B cell (primary cell): ENCODE measurements around the gene TEAD1. TPM values are rescaled to one million over a fixed set of nuclear protein-coding genes. Genes with fewer than 3 reads are reported as not detected.

ENCODE experiments used
- ATAC-seq: fragments of 200-7000 bp; cut with Tn5 transposase; one replicate; pipeline ENCODE4 v1.10.0; 2021; ENCODE audit warnings: low read depth, mild to moderate bottlenecking, moderate number of reproducible peaks, moderate library complexity
- CTCF ChIA-PET: fragments of 350-600 bp; sonication (Branson Sonifier 250); formaldehyde crosslinking; loops from one replicate; lab custom pipeline; 2021; ENCODE audit warnings: antibody characterized with exemption, inconsistent platforms; lab: Charles Lee
- POLR2A ChIA-PET: fragments of 350-600 bp; sonication (Branson Sonifier 250); formaldehyde crosslinking; loops from one replicate; lab custom pipeline; 2021; ENCODE audit warnings: antibody characterized with exemption; lab: Charles Lee
- DNase-seq: peaks from one replicate; pipeline ENCODE4 v3.0.0; 2013
- H2AFZ ChIP-seq: 2 replicates; pipeline ENCODE4 v1.6.1; 2012; ENCODE audit warnings: mild to moderate bottlenecking, low read depth, low read length; ENCODE audit not compliant: insufficient read depth, poor library complexity, severe bottlenecking
- H3K27ac ChIP-seq, 2 donors: 1 replicate in 1 of 2; 2 replicates in 1 of 2; pipeline ENCODE4 v1.5.1; 2012 to 2013; ENCODE audit warnings: low read length in 2 of 2, mild to moderate bottlenecking in 2 of 2, moderate library complexity in 1 of 2
- H3K27me3 ChIP-seq, 4 experiments: fragments of 200-600 bp in 1 of 4; sonication (generic) in 1 of 4; replicated peaks in 1 of 4; 1 replicate in 2 of 4; 2 replicates in 2 of 4; pipeline versions ENCODE4 v1.6.1 to v1.7.0; 2013 to 2016; ENCODE audit warnings: low read length in 3 of 4, mild to moderate bottlenecking in 2 of 4, mixed read lengths in 1 of 4, moderate library complexity in 1 of 4; ENCODE audit not compliant: insufficient read depth in 4 of 4, control insufficient read depth in 3 of 4; ENCODE audit errors: control extremely low read depth in 1 of 4
- H3K36me3 ChIP-seq, 2 experiments: replicated peaks in 1 of 2; 1 replicate in 1 of 2; 2 replicates in 1 of 2; pipeline versions ENCODE4 v1.6.1 to v1.7.1; 2013; ENCODE audit warnings: low read length in 1 of 2; ENCODE audit not compliant: insufficient read depth in 2 of 2, control insufficient read depth in 1 of 2; ENCODE audit errors: control extremely low read depth in 1 of 2, extremely low read depth in 1 of 2
- H3K4me1 ChIP-seq, 2 donors: fragments of 200-600 bp in 1 of 2; sonication (generic) in 1 of 2; 1 replicate in 1 of 2; 2 replicates in 1 of 2; pipeline versions ENCODE4 v1.5.1 to v1.6.1; 2013 to 2017; ENCODE audit warnings: low read length in 2 of 2; ENCODE audit not compliant: control insufficient read depth in 2 of 2, insufficient read depth in 2 of 2
- H3K4me2 ChIP-seq: replicated peaks from 2 replicates; pipeline ENCODE3; 2012; ENCODE audit warnings: mild to moderate bottlenecking, low read depth, low read length; ENCODE audit not compliant: poor library complexity, severe bottlenecking
- H3K4me3 ChIP-seq, 5 experiments: fragments of 200-600 bp in 1 of 5; sonication (generic) in 1 of 5; 1 replicate in 3 of 5; 2 replicates in 2 of 5; pipeline versions ENCODE4 v1.5.1 to v1.7.0; 2011 to 2016; ENCODE audit warnings: low read length in 4 of 5, mild to moderate bottlenecking in 4 of 5, low read depth in 2 of 5, control low read depth in 1 of 5, moderate library complexity in 1 of 5; ENCODE audit not compliant: insufficient read depth in 1 of 5; ENCODE audit errors: control extremely low read depth in 1 of 5, extremely low read depth in 1 of 5
- H3K79me2 ChIP-seq: fragments of 200-600 bp; sonication (generic); one replicate; pipeline ENCODE4 v1.6.0; 2016; ENCODE audit warnings: low read length; ENCODE audit not compliant: control insufficient read depth, insufficient read depth
- H3K9ac ChIP-seq: fragments of 200-600 bp; sonication (generic); 2 replicates; pipeline ENCODE4 v1.6.1; 2017; ENCODE audit warnings: mild to moderate bottlenecking, low read length, moderate library complexity
- H3K9me3 ChIP-seq, 3 donors: one replicate each; pipeline versions ENCODE4 v1.6.1 to v1.7.1; 2013; ENCODE audit warnings: low read length in 2 of 3; ENCODE audit not compliant: control insufficient read depth in 2 of 3, insufficient read depth in 1 of 3; ENCODE audit errors: control extremely low read depth in 1 of 3
- H4K20me1 ChIP-seq: 2 replicates; pipeline ENCODE4 v1.6.0; 2012; ENCODE audit warnings: mild to moderate bottlenecking, low read length; ENCODE audit not compliant: insufficient read depth, control insufficient read depth, poor library complexity, severe bottlenecking
- H3K27ac Mint-ChIP-seq: one replicate; pipeline ENCODE4 v1.8.0; 2021; ENCODE audit warnings: mixed read lengths
- H3K27me3 Mint-ChIP-seq: one replicate; pipeline ENCODE4 v1.8.0; 2021; ENCODE audit warnings: mixed read lengths
- H3K4me1 Mint-ChIP-seq: one replicate; pipeline ENCODE4 v1.8.0; 2021; ENCODE audit warnings: mixed read lengths
- H3K4me3 Mint-ChIP-seq: one replicate; pipeline ENCODE4 v1.8.0; 2021; ENCODE audit warnings: mixed read lengths
- H3K9me3 Mint-ChIP-seq: one replicate; pipeline ENCODE4 v1.8.0; 2022; ENCODE audit warnings: mixed read lengths; ENCODE audit not compliant: insufficient read depth
- EZH2 ChIP-seq: IDR thresholded peaks from 2 replicates; pipeline ENCODE4 v1.6.1; 2012; ENCODE audit warnings: borderline replicate concordance, low read depth, mild to moderate bottlenecking, moderate library complexity, low read length; ENCODE audit not compliant: insufficient read depth, poor library complexity, severe bottlenecking
- WGBS: methylation state at CpG from one replicate; pipeline ENCODE4 v1.1.5; 2013; ENCODE audit warnings: missing lambda C conversion rate; ENCODE audit not compliant: insufficient coverage; 5-methylcytosine and 5-hydroxymethylcytosine counted together
- intact Hi-C: fragments of 100-400 bp; cut with micrococcal nuclease; formaldehyde crosslinking; loops from one replicate; pipeline ENCODE4 v1.10.0; 2022
- polyA plus RNA-seq: library from polyadenylated mRNA; depleted of rRNA; stranded (reverse); fragments of >200 nt; gene quantifications from 2 replicates; pipeline ENCODE4 v1.2.3, GENCODE V29; 2012
- total RNA-seq, 2 donors: library from RNA; stranded (reverse); fragments of 120-200 nt in 1 of 2; gene quantifications; 1 replicate in 1 of 2; 2 replicates in 1 of 2; pipeline versions ENCODE4 v1.2.3 to v1.2.4, GENCODE V29; 2013 to 2022
- TF ChIP-seq, protein P1 (sequence below): fragments of 200-600 bp; IDR thresholded peaks from one replicate; pipeline ENCODE4 v1.8.0; 2022; ENCODE audit warnings: antibody characterized with exemption, mild to moderate bottlenecking

Gene TEAD1
- total and polyA plus RNA-seq, 2 donors (not counting 1 experiment from before 2014, with no cell fraction given): 0.30 TPM; not detected in 1

DNA sequence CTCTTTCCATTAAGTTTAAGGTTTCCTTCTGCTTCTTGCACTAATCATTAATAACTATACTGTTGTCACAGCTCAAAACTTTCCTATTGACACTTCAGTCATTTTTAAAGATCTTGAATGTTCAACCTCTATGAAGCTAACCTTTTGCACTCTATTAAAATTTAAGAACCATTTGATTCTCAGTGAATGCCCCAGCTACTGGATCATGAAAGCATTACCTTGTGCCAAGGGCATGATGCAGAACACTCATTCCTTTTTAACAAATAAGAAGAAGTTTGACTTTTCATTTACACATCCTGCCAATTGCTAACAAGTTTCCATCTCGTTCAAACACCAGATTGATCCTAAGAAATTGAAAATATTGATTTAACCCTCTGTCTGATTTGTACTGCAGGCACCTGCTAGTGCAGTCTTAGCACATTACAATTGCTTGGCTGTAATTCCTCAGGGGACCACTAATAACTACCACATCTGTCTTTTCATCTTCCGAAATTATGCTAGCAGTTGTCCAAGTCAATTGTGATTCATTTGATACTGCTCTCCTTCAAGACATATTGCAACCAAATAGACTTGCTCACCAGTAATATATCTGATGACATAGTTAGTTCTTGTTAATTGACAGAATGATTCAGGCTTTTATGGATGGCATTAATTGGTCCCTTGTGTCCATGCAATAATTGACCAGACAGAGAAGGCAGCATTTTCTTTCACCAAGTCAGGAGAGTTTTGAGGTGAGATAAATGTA, 158.4 kb downstream of the TEAD1 start:
- no peak overlapping the region for H3K27ac ChIP-seq
- CTCF ChIA-PET: no interaction called here
- H3K4me1 ChIP-seq: peaks cover 0 to 5% of the 10 kb centered on the region in 2 donors
- Mint-ChIP-seq H3K9me3 (no peaks in the 10 kb centered on the region), H3K27me3 (peaks cover 51% of the 10 kb centered on the region), H3K4me1 (peaks cover 9% of the 10 kb centered on the region), H3K4me3 (no peak overlapping the region), H3K27ac (no peak overlapping the region)
- H3K9ac ChIP-seq: no peak overlapping the region
- ATAC-seq: no peak
- peaks cover 0 to 17% (median 11%) of the 10 kb centered on the region in 4 experiments for H3K27me3 ChIP-seq
- DNase-seq: no peak
- H2AFZ ChIP-seq: no peak overlapping the region
- H3K9me3 ChIP-seq: peaks cover 0 to 2% (median 0%) of the 10 kb centered on the region in 3 donors
- no peak overlapping the region for H3K4me2 ChIP-seq
- no peaks in the 10 kb centered on the region for H3K79me2 ChIP-seq
- H4K20me1 ChIP-seq: no peaks in the 10 kb centered on the region
- intact Hi-C loops: no loop called here
- no peak overlapping the region for H3K4me3 ChIP-seq
- POLR2A ChIA-PET: no interaction called here
- 50% methylated on average over 1 of the region's 2 CpGs for WGBS
- TF ChIP-seq, protein P1, sequence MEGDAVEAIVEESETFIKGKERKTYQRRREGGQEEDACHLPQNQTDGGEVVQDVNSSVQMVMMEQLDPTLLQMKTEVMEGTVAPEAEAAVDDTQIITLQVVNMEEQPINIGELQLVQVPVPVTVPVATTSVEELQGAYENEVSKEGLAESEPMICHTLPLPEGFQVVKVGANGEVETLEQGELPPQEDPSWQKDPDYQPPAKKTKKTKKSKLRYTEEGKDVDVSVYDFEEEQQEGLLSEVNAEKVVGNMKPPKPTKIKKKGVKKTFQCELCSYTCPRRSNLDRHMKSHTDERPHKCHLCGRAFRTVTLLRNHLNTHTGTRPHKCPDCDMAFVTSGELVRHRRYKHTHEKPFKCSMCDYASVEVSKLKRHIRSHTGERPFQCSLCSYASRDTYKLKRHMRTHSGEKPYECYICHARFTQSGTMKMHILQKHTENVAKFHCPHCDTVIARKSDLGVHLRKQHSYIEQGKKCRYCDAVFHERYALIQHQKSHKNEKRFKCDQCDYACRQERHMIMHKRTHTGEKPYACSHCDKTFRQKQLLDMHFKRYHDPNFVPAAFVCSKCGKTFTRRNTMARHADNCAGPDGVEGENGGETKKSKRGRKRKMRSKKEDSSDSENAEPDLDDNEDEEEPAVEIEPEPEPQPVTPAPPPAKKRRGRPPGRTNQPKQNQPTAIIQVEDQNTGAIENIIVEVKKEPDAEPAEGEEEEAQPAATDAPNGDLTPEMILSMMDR: no peak
- TF ChIP-seq EZH2: no peak
- H3K36me3 ChIP-seq: no peaks in the 10 kb centered on the region

DNA sequence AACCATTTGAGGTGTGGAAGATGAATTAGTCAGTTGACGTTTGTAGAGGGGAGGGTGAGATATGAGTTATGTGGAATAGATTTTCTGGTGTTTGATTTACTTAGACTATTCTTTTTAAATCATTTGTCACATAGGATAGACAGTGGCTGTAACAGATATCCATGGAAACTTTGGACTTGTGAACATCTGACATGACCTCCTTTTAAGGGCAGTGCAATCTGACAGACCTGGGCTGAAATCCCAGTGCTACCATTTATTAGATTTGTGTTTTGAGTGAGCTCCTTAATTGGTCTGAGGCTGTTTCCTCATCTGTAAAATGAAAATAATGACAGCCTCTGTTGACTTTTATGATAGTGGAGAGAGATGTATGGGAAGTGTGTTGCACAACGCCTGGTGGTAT, 159.9 kb downstream of the TEAD1 start:
- TF ChIP-seq, protein P1: no peak
- TF ChIP-seq EZH2: no peak
- H3K4me1 ChIP-seq: peaks cover 0 to 4% of the 10 kb centered on the region in 2 donors
- no peak overlapping the region for H3K27ac ChIP-seq
- ATAC-seq: no peak
- no peaks in the 10 kb centered on the region for H3K36me3 ChIP-seq
- intact Hi-C loops: no loop called here
- no peak overlapping the region for H3K4me2 ChIP-seq
- Mint-ChIP-seq H3K4me1 (peaks cover under 1% of the 10 kb centered on the region), H3K27ac (no peak overlapping the region), H3K27me3 (peaks cover 38% of the 10 kb centered on the region), H3K9me3 (no peaks in the 10 kb centered on the region), H3K4me3 (no peak overlapping the region)
- ChIA-PET POLR2A (no interaction called here), CTCF (no interaction called here)
- no peak overlapping the region for H3K4me3 ChIP-seq
- no peaks in the 10 kb centered on the region for H4K20me1 ChIP-seq
- peaks cover 0 to 11% (median 7%) of the 10 kb centered on the region in 4 experiments for H3K27me3 ChIP-seq
- peaks cover 0 to 2% (median 0%) of the 10 kb centered on the region in 3 donors for H3K9me3 ChIP-seq
- no peak for DNase-seq
- no peak overlapping the region for H3K9ac ChIP-seq
- 100% methylated on average over 1 of the region's 2 CpGs for WGBS
- no peaks in the 10 kb centered on the region for H3K79me2 ChIP-seq
- no peak overlapping the region for H2AFZ ChIP-seq
